MG63 (cell line): ENCODE data around the gene INAVA. TPM values are rescaled to one million over a fixed set of nuclear protein-coding genes. Genes with fewer than 3 reads are reported as not detected.

ENCODE experiments used
- DNase-seq: peaks from one replicate; pipeline ENCODE4 v3.0.0-alpha.2; 2020
- H3K27me3 ChIP-seq: fragments of 250-450 bp; sonication (Bioruptor Pico); 2 replicates; pipeline ENCODE4 v1.5.1; 2020; ENCODE audit warnings: mild to moderate bottlenecking, moderate library complexity
- H3K36me3 ChIP-seq: fragments of 250-450 bp; sonication (Bioruptor Pico); 2 replicates; pipeline ENCODE4 v1.5.1; 2020; ENCODE audit warnings: mild to moderate bottlenecking, moderate library complexity
- H3K4me3 ChIP-seq: fragments of 250-450 bp; sonication (Bioruptor Pico); 2 replicates; pipeline ENCODE4 v1.5.1; 2020; ENCODE audit warnings: mild to moderate bottlenecking, moderate library complexity
- H3K9me3 ChIP-seq: fragments of 250-450 bp; sonication (Bioruptor Pico); 2 replicates; pipeline ENCODE4 v1.5.1; 2020; ENCODE audit warnings: mild to moderate bottlenecking, moderate library complexity
- total RNA-seq: library from RNA; depleted of rRNA; stranded (reverse); fragments of >200 nt; shearing (Covaris generic); gene quantifications from 2 replicates; pipeline ENCODE4 v1.2.3, GENCODE V29; 2014; ENCODE audit warnings: low replicate concordance

Gene INAVA
- total RNA-seq, 1 experiment from 2014 or later = not detected

DNA sequence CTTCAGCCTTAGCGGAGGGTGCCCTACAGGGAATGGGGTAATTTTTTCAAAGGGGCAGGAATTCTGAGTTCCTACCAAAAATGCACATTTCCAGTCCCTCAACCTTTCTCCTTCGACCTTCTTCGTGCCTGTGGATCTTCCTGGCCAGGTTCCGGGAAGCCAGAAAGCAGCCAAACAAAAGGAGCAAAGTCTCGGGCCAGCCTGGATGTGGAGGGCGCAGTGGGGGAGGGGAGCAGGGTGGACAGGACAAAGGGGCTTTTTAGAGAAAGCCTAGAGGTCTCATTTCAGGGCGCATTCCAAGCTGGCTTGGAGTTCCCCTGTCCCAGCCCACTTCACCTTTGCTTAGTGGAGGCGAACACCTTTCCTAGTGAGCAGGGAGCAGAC lies 2.9 kb upstream of the INAVA start:
- Histone ChIP-seq H3K4me3 (no peak overlapping the region), H3K9me3 (no peaks in the 10 kb centered on the region), H3K27me3 (peaks cover 16% of the 10 kb centered on the region), H3K36me3 (no peaks in the 10 kb centered on the region)
- DNase-seq = no peak

DNA sequence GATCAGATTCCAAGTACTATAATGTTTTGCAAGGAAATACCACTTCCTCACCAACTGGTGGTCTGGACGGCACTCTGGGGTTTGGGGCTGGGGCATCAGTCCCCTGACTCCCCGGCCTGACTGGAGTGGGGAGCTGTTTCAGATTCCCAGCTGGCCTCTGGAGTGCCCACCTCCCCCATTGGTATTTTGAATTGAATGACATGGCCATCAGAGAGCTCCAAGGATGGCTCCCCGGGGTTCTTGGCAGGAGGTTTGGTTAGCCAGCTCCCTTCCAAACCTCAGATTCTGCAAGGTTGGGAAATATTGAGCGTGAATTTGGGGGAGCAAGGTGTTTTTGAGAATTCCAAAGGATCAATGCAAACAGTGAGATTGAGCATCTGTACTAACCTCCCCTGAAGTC lies 2.2 kb upstream of the INAVA start:
- H3K4me3 ChIP-seq = no peak overlapping the region
- H3K9me3 ChIP-seq = no peaks in the 10 kb centered on the region
- peaks cover 16% of the 10 kb centered on the region for H3K27me3 ChIP-seq
- no peaks in the 10 kb centered on the region for H3K36me3 ChIP-seq
- DNase-seq = no peak

DNA sequence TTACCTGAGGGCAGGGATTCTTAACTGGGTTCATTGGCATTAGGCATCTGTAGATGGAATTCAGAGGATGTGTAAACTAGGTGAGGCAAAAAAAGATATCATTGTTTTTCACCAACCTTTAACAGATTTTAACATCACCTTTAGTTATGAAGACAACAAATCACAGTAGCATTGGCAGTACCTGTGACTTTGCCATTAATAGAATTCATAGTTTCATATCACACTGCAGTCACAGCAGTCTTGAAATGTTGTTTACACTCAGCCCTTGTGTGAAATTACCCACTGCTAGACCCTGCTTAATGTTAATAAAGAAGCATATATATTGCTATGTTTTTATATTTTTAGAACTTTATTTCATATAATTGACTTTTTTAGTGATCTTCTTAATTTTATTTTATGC lies 1.7 kb upstream of the INAVA start:
- H3K27me3 ChIP-seq = peaks cover 16% of the 10 kb centered on the region

DNA sequence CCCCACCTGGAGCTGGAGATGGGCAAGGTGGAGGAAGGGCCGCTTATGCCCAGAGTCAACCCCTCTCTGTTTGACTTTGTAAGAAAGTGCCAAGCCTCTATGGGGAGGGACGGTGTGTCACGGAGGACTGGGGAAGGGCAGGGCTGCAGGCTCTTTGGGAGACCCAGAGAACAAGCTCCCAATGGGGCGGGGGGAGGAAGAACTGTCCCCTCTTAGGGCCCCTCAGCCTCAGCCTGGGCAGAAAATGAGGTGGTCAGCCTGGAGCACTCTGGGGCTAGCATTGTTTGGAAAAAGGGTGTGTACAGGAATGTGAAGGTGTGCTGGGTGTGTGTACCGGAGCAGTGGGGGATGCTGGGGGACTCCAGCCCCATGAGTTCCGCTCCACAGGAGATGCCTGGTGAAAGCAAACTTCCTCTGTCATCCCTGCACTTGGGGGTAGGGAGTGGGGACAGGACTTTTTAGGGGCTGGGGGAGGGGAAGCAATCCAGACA lies 1.2 kb upstream of the INAVA start:
- Histone ChIP-seq H3K4me3 (no peak overlapping the region), H3K9me3 (no peaks in the 10 kb centered on the region), H3K36me3 (no peaks in the 10 kb centered on the region), H3K27me3 (peaks cover 16% of the 10 kb centered on the region)
- no peak for DNase-seq

More for the DNA sequence above, 1.7 kb upstream of the INAVA start:
- Histone ChIP-seq H3K36me3 (no peaks in the 10 kb centered on the region), H3K4me3 (no peak overlapping the region), H3K9me3 (no peaks in the 10 kb centered on the region)
- no peak for DNase-seq

DNA sequence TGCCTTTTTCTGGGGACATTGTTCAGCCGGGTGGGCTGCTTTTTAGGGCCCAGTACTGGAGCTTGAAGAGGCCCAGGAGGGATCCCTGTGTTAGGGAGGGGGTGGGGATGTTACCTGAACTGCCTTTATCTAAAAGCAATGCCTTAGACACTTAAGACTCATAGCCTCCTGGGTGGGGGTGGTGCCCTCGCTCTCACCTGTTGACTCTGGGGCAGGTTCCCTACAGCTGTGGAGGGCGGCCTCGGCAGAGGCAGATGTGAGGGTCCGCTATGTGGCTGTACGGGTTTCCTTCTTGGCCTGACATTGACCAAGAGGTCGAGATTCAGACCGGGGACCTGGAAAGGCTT lies 716 bp downstream of the INAVA start:
- H3K4me3 ChIP-seq = no peak overlapping the region
- no peak for DNase-seq

DNA sequence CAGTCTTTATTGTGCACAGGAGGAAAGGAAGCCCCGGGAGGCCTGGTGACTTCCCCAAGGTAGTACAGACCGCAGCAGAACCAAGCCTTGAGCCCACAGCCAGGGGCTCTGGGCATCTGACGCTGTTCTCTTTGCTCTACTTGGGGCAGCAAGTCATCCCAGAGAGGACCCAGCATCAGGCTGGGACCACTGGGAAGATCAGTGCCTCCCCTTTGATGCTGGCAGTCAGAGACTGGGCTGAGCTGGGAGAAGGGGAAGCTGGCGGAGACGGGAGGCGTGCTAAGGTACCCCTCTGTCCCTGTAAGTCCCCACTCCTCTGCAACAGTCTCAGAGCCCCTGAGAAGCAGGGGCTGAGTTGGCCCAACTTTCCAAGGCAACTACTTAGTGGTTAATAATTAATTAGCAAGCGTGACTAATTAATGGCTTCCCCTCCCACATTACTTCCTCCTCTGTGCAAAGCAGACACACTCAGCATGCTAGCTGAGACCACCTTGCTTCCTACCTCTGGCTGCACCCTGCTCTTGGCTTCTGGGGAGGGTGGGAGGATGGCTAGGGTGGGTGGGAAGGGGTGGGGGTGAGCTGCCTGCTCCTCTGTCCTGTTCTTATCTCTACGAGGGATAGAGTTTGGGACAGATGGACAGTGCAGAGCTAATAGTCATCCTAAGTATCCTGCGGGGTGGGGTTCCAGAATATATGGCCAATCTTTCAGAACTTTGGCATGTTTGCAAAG lies 1.3 kb downstream of the INAVA start:
- no peaks in the 10 kb centered on the region for H3K36me3 ChIP-seq
- no peak overlapping the region for H3K4me3 ChIP-seq
- H3K9me3 ChIP-seq = no peaks in the 10 kb centered on the region
- no peak for DNase-seq
- H3K27me3 ChIP-seq = peaks cover 10% of the 10 kb centered on the region

More for the DNA sequence above, 716 bp downstream of the INAVA start:
- H3K27me3 ChIP-seq = peaks cover 16% of the 10 kb centered on the region
- H3K36me3 ChIP-seq = no peaks in the 10 kb centered on the region
- no peaks in the 10 kb centered on the region for H3K9me3 ChIP-seq

DNA sequence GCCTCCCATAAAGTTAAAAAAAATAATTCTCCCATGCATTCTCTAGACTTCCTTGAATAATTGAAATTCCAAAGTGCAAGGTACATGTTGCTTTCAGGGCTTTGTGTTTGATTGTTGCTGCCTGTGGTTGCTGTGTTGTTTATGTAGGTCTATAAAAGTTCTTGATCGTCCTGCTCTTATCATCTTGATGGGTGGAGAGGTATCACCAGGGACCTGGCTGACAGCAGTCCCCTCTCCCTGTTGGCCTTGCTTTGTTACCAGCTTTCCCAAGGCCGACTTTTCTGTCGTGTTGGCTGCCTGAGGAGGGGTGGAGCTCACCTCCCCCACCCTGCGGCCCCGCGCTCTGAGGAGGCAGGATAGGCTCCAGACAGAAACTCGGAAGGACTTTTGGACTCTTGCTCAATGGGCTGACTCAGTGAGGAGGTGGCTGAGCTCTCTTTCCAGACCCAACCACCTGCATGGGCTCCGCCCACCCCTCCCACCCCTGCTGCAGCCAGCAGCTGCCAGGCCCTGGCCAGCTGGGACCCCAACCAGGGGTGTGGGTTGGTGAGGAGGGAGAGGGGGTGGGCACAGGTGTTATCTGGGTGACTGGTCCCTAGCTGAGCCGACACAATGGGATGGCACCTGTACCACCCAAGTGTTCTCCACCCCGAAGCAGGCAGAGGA lies 2.0 kb downstream of the INAVA start:
- H3K9me3 ChIP-seq = no peaks in the 10 kb centered on the region
- no peak overlapping the region for H3K4me3 ChIP-seq
- peaks cover 3% of the 10 kb centered on the region for H3K27me3 ChIP-seq
- H3K36me3 ChIP-seq = no peaks in the 10 kb centered on the region
- no peak for DNase-seq

DNA sequence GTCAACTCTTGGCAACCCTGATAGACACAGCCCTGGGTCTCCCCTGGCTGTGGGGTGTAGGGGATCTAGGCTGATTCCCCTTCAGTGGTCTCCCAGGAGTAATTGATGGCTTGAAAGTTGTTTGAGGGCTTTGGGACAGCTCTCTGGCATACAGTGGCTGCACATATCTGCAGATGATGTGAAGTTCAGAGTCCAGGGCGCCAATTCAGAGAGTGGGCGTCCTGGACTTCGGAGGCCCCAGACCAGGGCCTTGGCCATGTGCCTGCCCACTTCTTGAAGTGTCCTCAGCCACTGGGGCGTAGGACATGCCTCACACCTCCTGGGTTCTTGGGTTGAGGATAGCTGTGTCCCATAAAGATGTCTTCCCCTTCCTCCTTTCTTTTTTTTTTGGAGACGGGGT lies 2.6 kb downstream of the INAVA start:
- 0 out of 2 replicates have a peak, but pooled peaks cover 2% of the 10 kb centered on the region for H3K27me3 ChIP-seq
- no peak for DNase-seq
- H3K9me3 ChIP-seq = no peaks in the 10 kb centered on the region

DNA sequence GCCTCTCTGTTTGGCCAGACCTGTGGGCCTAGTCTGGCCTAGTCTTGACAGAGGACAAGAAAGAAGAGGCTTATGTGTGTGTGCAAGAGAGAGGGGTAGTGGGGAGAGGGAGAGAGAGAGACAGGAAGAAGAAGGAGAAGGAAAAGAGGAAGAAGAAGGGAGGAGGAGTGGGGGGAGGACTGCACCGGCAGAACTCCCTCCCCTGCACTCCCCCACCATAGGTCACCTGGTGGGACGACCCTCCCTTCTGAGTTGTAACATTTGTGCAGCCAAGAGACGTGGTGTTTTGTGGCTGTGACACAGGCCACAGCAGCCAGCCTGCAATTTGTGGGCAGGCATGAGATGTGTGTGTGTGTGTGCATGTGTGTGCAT lies 4.3 kb downstream of the INAVA start:
- Histone ChIP-seq H3K4me3 (no peak overlapping the region), H3K36me3 (no peaks in the 10 kb centered on the region), H3K27me3 (no peaks in the 10 kb centered on the region), H3K9me3 (no peaks in the 10 kb centered on the region)
- DNase-seq = no peak

More for the DNA sequence above, 2.6 kb downstream of the INAVA start:
- H3K4me3 ChIP-seq = no peak overlapping the region
- no peaks in the 10 kb centered on the region for H3K36me3 ChIP-seq

DNA sequence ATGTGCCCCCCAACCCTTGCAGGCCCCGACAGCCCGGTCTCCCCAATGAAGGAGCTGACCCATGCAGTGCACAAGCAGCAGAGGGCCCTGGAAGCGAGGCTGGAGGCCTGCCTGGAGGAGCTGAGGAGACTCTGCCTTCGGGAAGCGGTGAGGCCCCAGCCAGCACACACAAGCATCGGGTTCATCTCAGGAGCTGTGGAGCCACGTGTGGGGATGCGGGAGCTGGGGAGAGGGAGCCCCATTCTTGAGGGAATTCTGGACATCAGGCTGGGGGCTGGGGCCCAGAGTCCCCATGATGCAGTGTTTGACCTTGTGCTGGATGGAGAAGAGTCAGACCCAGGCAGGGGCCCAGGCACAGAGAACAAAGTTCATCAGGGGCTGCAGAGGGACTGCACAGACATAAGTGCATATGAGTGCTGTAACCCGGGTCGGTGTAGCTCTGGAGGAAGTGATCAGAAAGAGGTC lies 4.8 kb downstream of the INAVA start:
- DNase-seq = no peak
- Histone ChIP-seq H3K4me3 (no peak overlapping the region), H3K27me3 (no peaks in the 10 kb centered on the region), H3K9me3 (no peaks in the 10 kb centered on the region), H3K36me3 (no peaks in the 10 kb centered on the region)

DNA sequence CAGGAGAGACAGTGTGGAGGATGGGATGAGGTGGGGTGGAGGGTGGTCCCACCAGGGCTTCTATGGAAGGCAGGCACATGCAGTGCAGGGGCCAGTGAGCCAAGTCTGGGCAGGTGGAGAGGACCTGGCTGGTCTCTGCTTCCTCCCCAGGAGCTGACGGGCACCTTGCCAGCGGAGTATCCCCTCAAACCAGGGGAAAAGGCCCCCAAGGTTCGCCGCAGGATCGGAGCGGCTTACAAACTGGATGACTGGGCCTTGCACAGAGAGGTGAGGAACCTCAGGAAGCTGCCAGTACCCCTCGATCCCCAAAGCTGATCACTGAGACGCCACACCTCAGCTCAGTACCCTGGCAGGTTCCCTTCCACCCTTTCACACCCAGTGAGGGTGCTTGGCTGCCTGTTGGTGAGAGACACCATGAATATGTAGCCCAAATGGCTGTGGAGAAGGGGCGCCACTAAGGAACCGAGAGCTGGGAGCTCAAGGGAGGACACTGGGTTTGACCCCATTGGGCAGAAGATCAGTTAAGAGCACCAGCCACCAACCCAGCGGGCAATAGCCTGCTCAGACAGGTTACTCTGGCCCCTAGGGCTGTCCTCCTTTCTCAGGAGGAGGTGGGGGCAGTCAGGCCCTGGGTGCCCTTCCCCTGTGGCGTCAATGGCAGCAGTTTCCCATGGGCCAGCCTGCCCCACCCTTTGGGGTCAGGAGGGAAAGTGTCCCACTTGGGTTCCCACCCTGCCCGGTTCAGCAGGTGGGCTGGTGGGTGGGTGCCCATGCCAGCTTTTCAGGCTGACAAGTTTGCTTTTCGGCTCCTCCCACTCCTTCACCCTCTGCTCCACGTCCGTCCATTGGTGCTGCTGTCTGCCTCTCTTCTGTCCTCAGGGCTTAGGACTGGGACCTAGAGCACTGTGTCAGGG lies 5.5 kb downstream of the INAVA start:
- no peaks in the 10 kb centered on the region for H3K9me3 ChIP-seq
- no peaks in the 10 kb centered on the region for H3K36me3 ChIP-seq
- no peak overlapping the region for H3K4me3 ChIP-seq
- no peaks in the 10 kb centered on the region for H3K27me3 ChIP-seq
- no peak for DNase-seq

DNA sequence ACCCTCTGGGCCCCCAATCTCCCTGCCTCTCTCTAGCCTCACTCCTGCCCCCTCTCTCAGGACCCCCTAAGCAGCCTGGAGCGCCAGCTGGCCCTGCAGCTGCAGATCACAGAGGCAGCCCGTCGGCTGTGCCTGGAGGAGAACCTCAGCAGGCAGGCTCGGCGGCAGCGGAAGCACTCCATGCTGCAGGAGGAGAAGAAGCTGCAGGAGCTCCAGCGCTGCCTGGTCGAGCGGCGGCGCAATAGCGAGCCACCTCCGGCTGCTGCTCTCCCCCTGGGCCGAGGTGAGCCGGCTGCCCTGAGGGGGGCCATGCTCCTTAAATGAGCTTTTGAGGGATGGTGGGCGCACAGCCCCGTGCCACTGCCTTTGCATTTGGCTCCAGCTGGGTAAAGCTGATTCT lies 6.2 kb downstream of the INAVA start:
- Histone ChIP-seq H3K27me3 (no peaks in the 10 kb centered on the region), H3K9me3 (no peaks in the 10 kb centered on the region), H3K4me3 (no peak overlapping the region), H3K36me3 (no peaks in the 10 kb centered on the region)
- DNase-seq = no peak

DNA sequence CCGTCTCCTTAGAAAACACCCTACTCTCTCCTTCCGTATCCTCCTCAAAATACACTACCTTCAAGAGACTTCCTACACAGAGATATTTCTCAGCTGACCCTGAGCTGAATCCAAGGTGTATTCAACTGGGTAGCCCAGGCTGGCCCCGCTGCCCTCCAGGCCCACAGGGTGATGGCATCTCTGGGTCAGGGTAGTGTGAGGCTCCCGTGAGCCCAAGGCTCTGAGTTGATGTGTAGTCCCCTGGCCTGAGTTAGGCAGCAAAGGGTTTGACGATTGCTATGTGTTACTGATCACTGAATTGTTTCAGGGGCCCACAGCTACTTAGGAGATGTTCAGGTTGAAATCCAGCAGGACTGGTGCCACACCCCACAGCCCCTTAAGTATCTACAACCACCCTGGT lies 6.7 kb downstream of the INAVA start:
- Histone ChIP-seq H3K4me3 (no peak overlapping the region), H3K36me3 (no peaks in the 10 kb centered on the region), H3K9me3 (no peaks in the 10 kb centered on the region), H3K27me3 (no peaks in the 10 kb centered on the region)
- DNase-seq = no peak

DNA sequence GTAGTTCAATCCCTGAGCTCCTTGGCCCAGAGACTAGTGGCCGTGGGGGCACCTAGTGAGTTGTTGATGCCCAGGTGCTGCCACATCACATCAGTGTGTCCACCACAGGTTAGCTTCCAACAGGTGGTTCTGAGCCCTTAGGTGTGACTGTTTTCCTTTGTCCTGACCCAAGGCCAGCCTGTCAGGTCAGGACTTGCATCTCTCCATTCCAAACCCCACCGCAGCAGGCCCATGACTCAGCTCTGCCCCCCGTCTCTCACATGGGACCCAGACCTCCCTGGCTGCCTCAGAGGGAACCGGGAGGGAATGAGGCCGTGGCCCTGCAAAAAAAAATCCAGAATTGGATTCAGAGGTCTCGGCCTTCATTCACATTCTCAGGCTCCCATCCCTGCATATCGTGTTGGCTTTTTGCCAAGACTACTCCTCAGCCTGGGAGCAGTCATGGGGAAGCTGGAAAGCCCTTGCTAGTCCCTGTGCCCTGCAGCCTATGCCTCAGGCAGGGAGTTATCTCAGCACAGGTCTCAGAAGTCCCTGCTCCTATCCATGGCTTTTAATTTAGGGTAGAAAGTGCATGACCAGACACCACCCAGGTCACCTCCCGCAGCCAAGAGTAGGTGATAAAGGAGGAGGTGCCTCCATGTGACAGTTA lies 7.2 kb downstream of the INAVA start:
- H3K36me3 ChIP-seq = no peaks in the 10 kb centered on the region
- H3K4me3 ChIP-seq = no peak overlapping the region
- DNase-seq = no peak
- H3K27me3 ChIP-seq = no peaks in the 10 kb centered on the region
- H3K9me3 ChIP-seq = no peaks in the 10 kb centered on the region

DNA sequence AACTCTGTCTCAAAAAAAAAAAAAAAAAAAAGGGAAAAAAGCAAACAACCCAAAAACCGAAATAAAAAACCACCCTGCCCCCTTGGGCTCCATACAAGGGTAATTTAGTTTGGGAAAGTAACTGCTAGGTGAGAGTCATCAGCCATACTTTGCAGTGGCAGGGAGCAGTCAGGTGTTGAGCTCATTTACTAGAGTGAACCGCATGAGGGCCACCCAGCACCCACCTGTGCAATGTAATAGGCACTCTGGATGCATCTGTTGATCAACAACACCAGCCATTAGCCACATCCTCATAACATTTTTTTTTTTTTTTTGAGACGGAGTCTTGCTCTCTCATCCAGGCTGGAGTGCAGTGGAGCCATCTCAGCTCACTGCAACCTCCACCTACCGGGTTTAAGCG lies 9.1 kb downstream of the INAVA start:
- no peak for DNase-seq
- Histone ChIP-seq H3K4me3 (no peak overlapping the region), H3K36me3 (no peaks in the 10 kb centered on the region), H3K9me3 (no peaks in the 10 kb centered on the region), H3K27me3 (no peaks in the 10 kb centered on the region)

DNA sequence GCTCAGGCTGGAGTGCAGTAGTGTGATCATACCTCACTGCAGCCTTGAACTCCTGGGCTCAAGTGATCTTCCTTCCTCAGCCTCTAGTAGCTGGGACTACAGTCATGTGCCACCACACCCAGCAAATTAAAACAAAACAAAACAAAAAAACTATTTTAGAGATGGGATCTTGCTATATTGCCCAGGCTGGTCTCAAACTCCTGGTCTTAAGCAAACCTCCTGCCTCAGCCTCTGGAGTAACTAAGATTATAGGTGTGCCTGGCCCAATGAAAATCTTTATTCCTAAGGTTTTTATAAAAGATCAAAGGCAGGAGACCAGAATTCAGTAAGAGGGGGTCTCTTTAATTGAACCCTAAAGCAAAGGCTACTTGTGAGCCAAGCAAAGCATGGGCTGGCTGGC lies 10.1 kb downstream of the INAVA start:
- Histone ChIP-seq H3K4me3 (no peak overlapping the region), H3K27me3 (no peaks in the 10 kb centered on the region), H3K36me3 (no peaks in the 10 kb centered on the region), H3K9me3 (no peaks in the 10 kb centered on the region)
- DNase-seq = no peak
